ENCODE data around the gene TADA2B.

TADA2B gene

GRCh38 chr4:7051144-7051495 is 7.9 kb downstream of the TADA2B start:
- in situ Hi-C loops (cut with HindIII; ENCODE audit: low pct_ligation_motif_present, low pct_unique_long_range_greater_than_20kb, low sequenced_read_pairs), result no loop called here
- no peak for DNase-seq

GRCh38 chr4:7051905-7052304 is 8.7 kb downstream of the TADA2B start:
- no peak for DNase-seq
- in situ Hi-C loops (cut with HindIII; ENCODE audit: low pct_ligation_motif_present, low pct_unique_long_range_greater_than_20kb, low sequenced_read_pairs), result no loop called here

GRCh38 chr4:7052313-7052712 is 9.1 kb downstream of the TADA2B start:
- DNase-seq, result no peak
- in situ Hi-C loops (cut with HindIII; ENCODE audit: low pct_ligation_motif_present, low pct_unique_long_range_greater_than_20kb, low sequenced_read_pairs), result no loop called here

GRCh38 chr4:7052923-7053715 is 9.9 kb downstream of the TADA2B start:
- DNase-seq, result no peak
- in situ Hi-C loops (cut with HindIII; ENCODE audit: low pct_ligation_motif_present, low pct_unique_long_range_greater_than_20kb, low sequenced_read_pairs), result no loop called here

GRCh38 chr4:7054106-7054880 is 11.1 kb downstream of the TADA2B start:
- in situ Hi-C loops (cut with HindIII; ENCODE audit: low pct_ligation_motif_present, low pct_unique_long_range_greater_than_20kb, low sequenced_read_pairs), result no loop called here
- no peak for DNase-seq

GRCh38 chr4:7055111-7055989 is 12.2 kb downstream of the TADA2B start:
- DNase-seq, result no peak
- in situ Hi-C loops (cut with HindIII; ENCODE audit: low pct_ligation_motif_present, low pct_unique_long_range_greater_than_20kb, low sequenced_read_pairs), result no loop called here

- in situ Hi-C loops (cut with HindIII; ENCODE audit: low pct_ligation_motif_present, low pct_unique_long_range_greater_than_20kb, low sequenced_read_pairs), result no loop called here
- DNase-seq, result no peak
Measured at GRCh38 chr4:7055990-7056325, 12.8 kb downstream of the TADA2B start.

GRCh38 chr4:7058792-7059191 is 15.6 kb downstream of the TADA2B start:
- in situ Hi-C loops (cut with HindIII; ENCODE audit: low pct_ligation_motif_present, low pct_unique_long_range_greater_than_20kb, low sequenced_read_pairs), result no loop called here

GRCh38 chr4:7059662-7060061 is 16.5 kb downstream of the TADA2B start:
- in situ Hi-C loops (cut with HindIII; ENCODE audit: low pct_ligation_motif_present, low pct_unique_long_range_greater_than_20kb, low sequenced_read_pairs), result no loop called here
- no peak for DNase-seq

More at GRCh38 chr4:7058792-7059191, 15.6 kb downstream of the TADA2B start:
- DNase-seq, result no peak

GRCh38 chr4:7060346-7061150 is 17.4 kb downstream of the TADA2B start:
- no peak for DNase-seq

GRCh38 chr4:7061815-7062214 is 18.6 kb downstream of the TADA2B start:
- in situ Hi-C loops (cut with HindIII; ENCODE audit: low pct_ligation_motif_present, low pct_unique_long_range_greater_than_20kb, low sequenced_read_pairs), result no loop called here
- DNase-seq, result no peak

More at GRCh38 chr4:7060346-7061150, 17.4 kb downstream of the TADA2B start:
- in situ Hi-C loops (cut with HindIII; ENCODE audit: low pct_ligation_motif_present, low pct_unique_long_range_greater_than_20kb, low sequenced_read_pairs), result no loop called here

- in situ Hi-C loops (cut with HindIII; ENCODE audit: low pct_ligation_motif_present, low pct_unique_long_range_greater_than_20kb, low sequenced_read_pairs), result no loop called here
- no peak for DNase-seq
Measured at GRCh38 chr4:7062816-7063215, 19.6 kb downstream of the TADA2B start.

GRCh38 chr4:7063362-7063761 is 20.2 kb downstream of the TADA2B start:
- DNase-seq, result no peak
- in situ Hi-C loops (cut with HindIII; ENCODE audit: low pct_ligation_motif_present, low pct_unique_long_range_greater_than_20kb, low sequenced_read_pairs), result no loop called here

GRCh38 chr4:7066006-7066405 is 22.8 kb downstream of the TADA2B start:
- no peak for DNase-seq
- in situ Hi-C loops (cut with HindIII; ENCODE audit: low pct_ligation_motif_present, low pct_unique_long_range_greater_than_20kb, low sequenced_read_pairs), result no loop called here

- in situ Hi-C loops (cut with HindIII; ENCODE audit: low pct_ligation_motif_present, low pct_unique_long_range_greater_than_20kb, low sequenced_read_pairs), result no loop called here
- DNase-seq, result no peak
Measured at GRCh38 chr4:7066493-7066892, 23.3 kb downstream of the TADA2B start.

- no peak for DNase-seq
- in situ Hi-C loops (cut with HindIII; ENCODE audit: low pct_ligation_motif_present, low pct_unique_long_range_greater_than_20kb, low sequenced_read_pairs), result no loop called here
Measured at GRCh38 chr4:7067126-7067451, 23.9 kb downstream of the TADA2B start.

- in situ Hi-C loops (cut with HindIII; ENCODE audit: low pct_ligation_motif_present, low pct_unique_long_range_greater_than_20kb, low sequenced_read_pairs), result no loop called here
Measured at GRCh38 chr4:7067452-7068278, 24.5 kb downstream of the TADA2B start, which contains the start of gene GRPEL1. Gene GRPEL1 (minus strand): TSS chr4:7068064. CDS start chr4:7068032, 32 bp downstream.

More at GRCh38 chr4:7067452-7068278, 24.5 kb downstream of the TADA2B start, which contains the start of gene GRPEL1:
- peak; percentile 98 for DNase-seq

All from ACHN (cell line).